K562 (cell line): ENCODE measurements around the gene TMCC2. TPM values are rescaled to one million over a fixed set of nuclear protein-coding genes. Genes with fewer than 3 reads are reported as not detected.
A peak's percentile ranks its signal among the peaks of the same experiment; 100 is the strongest.

ENCODE experiments used
- ATAC-seq: fragments of 200-7000 bp; cut with Tn5 transposase; 3 replicates; pipeline ENCODE4 v1.9.1; 2020; ENCODE audit warnings: moderate library complexity
- BruUV-seq: library from RNA; stranded (reverse); fragments of 400-500 nt; replicated peaks from 2 replicates; lab custom pipeline; 2021; lab: Mats Ljungman, UMichigan
- CTCF ChIA-PET: fragments of 300-600 bp; formaldehyde crosslinking; extraction: SDS; loops from one replicate; lab custom pipeline; 2021; ENCODE audit warnings: low intra/inter-chr PET ratio; lab: Yijun Ruan, JAX
- POLR2A ChIA-PET: fragments of 300-600, 350-650 bp; sonication (Branson Sonifier 250); formaldehyde crosslinking; extraction: SDS; loops from one replicate; lab custom pipeline; 2021; ENCODE audit warnings: antibody characterized with exemption, inconsistent platforms; lab: Yijun Ruan, JAX
- DNase-seq, 4 experiments: peaks; one replicate each; pipeline versions ENCODE4 v3.0.0 to v3.0.0-alpha.2; 2011 to 2018; ENCODE audit warnings: low spot score in 3 of 4, mixed read lengths in 3 of 4; ENCODE audit errors: extremely low read depth in 1 of 4
- FAIRE-seq: peaks from 2 replicates; lab custom pipeline; 2011; peaks lifted over from hg19 to GRCh38; lab: Jason Lieb, UNC
- H2AFZ ChIP-seq: 2 replicates; pipeline ENCODE4 v1.6.0; 2011; ENCODE audit warnings: low read depth, low read length, control low read depth, inconsistent platforms
- H3K27ac ChIP-seq: fragments of 200-600 bp; 3 replicates; pipeline ENCODE4 v1.8.0; 2011; ENCODE audit warnings: low read depth, mild to moderate bottlenecking, control low read depth, inconsistent platforms, low read length, moderate library complexity, mixed read lengths; ENCODE audit errors: extremely low read depth
- H3K27me3 ChIP-seq, 2 experiments: fragments of 300-600 bp in 1 of 2; 2 replicates in 1 of 2; 3 replicates in 1 of 2; pipeline versions ENCODE4 v1.6.0 to v1.8.0; 2011; ENCODE audit warnings: inconsistent platforms in 2 of 2, low read length in 2 of 2, mild to moderate bottlenecking in 1 of 2, mixed read lengths in 1 of 2, moderate library complexity in 1 of 2; ENCODE audit not compliant: control insufficient read depth in 2 of 2, insufficient read depth in 2 of 2
- H3K36me3 ChIP-seq: fragments of 300-600 bp; 3 replicates; pipeline ENCODE4 v1.8.0; 2011; ENCODE audit warnings: mild to moderate bottlenecking, low read length, inconsistent platforms; ENCODE audit not compliant: control insufficient read depth, insufficient read depth
- H3K4me1 ChIP-seq, 2 experiments: fragments of 200-600 bp in 1 of 2; replicated peaks in 1 of 2; 2 replicates in 1 of 2; 3 replicates in 1 of 2; pipeline versions ENCODE4 v1.5.1 to v1.8.0; 2011; ENCODE audit warnings: inconsistent platforms in 2 of 2, low read length in 2 of 2, mild to moderate bottlenecking in 1 of 2, mixed read lengths in 1 of 2, moderate library complexity in 1 of 2; ENCODE audit not compliant: control insufficient read depth in 2 of 2, insufficient read depth in 2 of 2
- H3K4me2 ChIP-seq: 2 replicates; pipeline ENCODE4 v1.6.1; 2011; ENCODE audit warnings: low read length, control low read depth, inconsistent platforms, mixed read lengths; ENCODE audit not compliant: insufficient read depth
- H3K4me3 ChIP-seq: fragments of 200-600 bp; sonication (generic), shearing (Covaris generic); 2 replicates; pipeline ENCODE4 v1.5.1; 2016; ENCODE audit warnings: control low read depth, inconsistent platforms
- H3K79me2 ChIP-seq: fragments of 200-600 bp; 3 replicates; pipeline ENCODE4 v1.8.0; 2011; ENCODE audit warnings: low read length, inconsistent platforms; ENCODE audit not compliant: control insufficient read depth, insufficient read depth
- H3K9ac ChIP-seq, 2 experiments: 2 replicates each; pipeline versions ENCODE4 v1.6.0 to v1.6.1; 2011; ENCODE audit warnings: low read depth in 2 of 2, low read length in 2 of 2, control low read depth in 1 of 2, inconsistent platforms in 1 of 2, mild to moderate bottlenecking in 1 of 2, mixed read lengths in 1 of 2; ENCODE audit not compliant: insufficient read depth in 1 of 2
- H3K9me1 ChIP-seq: one replicate; pipeline ENCODE4 v1.6.0; 2011; ENCODE audit warnings: inconsistent platforms, mild to moderate bottlenecking, low read length, moderate library complexity; ENCODE audit not compliant: control insufficient read depth, insufficient read depth
- H3K9me3 ChIP-seq: replicated peaks from 2 replicates; pipeline ENCODE4 v1.5.1; 2011; ENCODE audit warnings: low read depth, low read length, inconsistent platforms; ENCODE audit not compliant: control insufficient read depth, insufficient read depth
- H4K20me1 ChIP-seq: replicated peaks from 2 replicates; pipeline ENCODE4 v1.6.1; 2011; ENCODE audit warnings: low read length, inconsistent platforms, mixed read lengths; ENCODE audit not compliant: control insufficient read depth, insufficient read depth
- BACH1 ChIP-seq: fragments of 200-800 bp; sonication (Bioruptor generic); IDR thresholded peaks from 2 replicates; pipeline ENCODE4 v1.6.1; 2016; ENCODE audit warnings: missing genetic modification characterization, missing compliant biosample characterization
- KLF6 ChIP-seq: fragments of 250-450 bp; sonication (Bioruptor Pico); IDR thresholded peaks from 2 replicates; pipeline ENCODE4 v1.4.0; 2020; ENCODE audit warnings: mild to moderate bottlenecking, moderate library complexity, borderline replicate concordance
- MIER1 ChIP-seq: fragments of 450-650 bp; IDR thresholded peaks from 2 replicates; pipeline ENCODE4 v1.6.1; 2016; ENCODE audit warnings: antibody characterized with exemption, mild to moderate bottlenecking, low read depth
- PCBP1 ChIP-seq: fragments of 200-400 bp; formaldehyde crosslinking; IDR thresholded peaks from 2 replicates; pipeline ENCODE4 v1.6.1; 2018; ENCODE audit warnings: mild to moderate bottlenecking, low read depth, low read length; ENCODE audit not compliant: poor library complexity, severe bottlenecking
- POLR2G ChIP-seq: fragments of 200-400 bp; formaldehyde crosslinking; IDR thresholded peaks from 2 replicates; pipeline ENCODE4 v1.6.1; 2017; ENCODE audit warnings: low read depth, mild to moderate bottlenecking, antibody characterized with exemption, low read length, moderate library complexity
- POLR3G ChIP-seq: IDR thresholded peaks from 2 replicates; pipeline ENCODE4 v1.6.1; 2011; ENCODE audit not compliant: insufficient read length, insufficient replicate concordance; ENCODE audit errors: extremely low read depth
- SMAD2 ChIP-seq: fragments of 150-350 bp; IDR thresholded peaks from 2 replicates; pipeline ENCODE4 v1.6.1; 2014; ENCODE audit warnings: low read depth, mild to moderate bottlenecking, low read length
- ZNF764 ChIP-seq: fragments of 250-450 bp; sonication (Bioruptor Pico); IDR thresholded peaks from 2 replicates; pipeline ENCODE4 v1.4.0; 2020; ENCODE audit warnings: low read depth, mild to moderate bottlenecking, moderate library complexity
- whole genome bisulfite sequencing: fragments of 100-300 bp; shearing (Covaris generic); methylation state at CpG from one replicate; pipeline ENCODE4 v1.1.6; 2016; ENCODE audit warnings: low coverage, mixed read lengths; ENCODE audit not compliant: insufficient coverage; ENCODE audit errors: missing lambda C conversion rate; 5-methylcytosine and 5-hydroxymethylcytosine counted together
- in situ Hi-C: fragments of 300-500 bp; cut with MboI; formaldehyde crosslinking; loops from 4 replicates; pipeline ENCODE4 v1.15.0; 2018; ENCODE audit warnings: inconsistent platforms, mixed read lengths
- intact Hi-C: fragments of 100-400 bp; cut with micrococcal nuclease; formaldehyde crosslinking; loops from 2 replicates; pipeline ENCODE4 v1.14.2; 2022
- polyA plus RNA-seq, 8 experiments: library from polyadenylated mRNA; depleted of rRNA in 4 of 8; stranded (reverse) in 5 of 8; unstranded in 3 of 8; fragments of >200 nt; fragmentation: Nextera tagmentation in 2 of 8; fragmentation: Illumina TruSeq in 1 of 8; extraction: Ambion mirVana in 2 of 8; extraction: Trizol in 1 of 8; gene quantifications; 2 replicates each; pipeline versions ENCODE4 v1.2.1 to v1.2.3, GENCODE V29; 2011 to 2014; ENCODE audit warnings: inconsistent platforms in 1 of 8, missing spikeins in 1 of 8
- total RNA-seq, 7 experiments: library from RNA; depleted of rRNA in 6 of 7; stranded (reverse); fragments of >200 nt in 6 of 7; fragmentation: Illumina TruSeq in 2 of 7; extraction: Trizol in 2 of 7; gene quantifications; 2 replicates each; pipeline versions ENCODE4 v1.2.1 to v1.2.3, GENCODE V29; 2011 to 2021; ENCODE audit warnings: low replicate concordance in 1 of 7
- TF ChIP-seq, protein P1 (sequence below), 2 experiments: fragments of 450-650 bp; formaldehyde crosslinking in 1 of 2; IDR thresholded peaks; 2 replicates each; pipeline versions ENCODE4 v1.4.0 to v1.6.1; 2014 to 2020; ENCODE audit warnings: mild to moderate bottlenecking in 2 of 2, borderline replicate concordance in 1 of 2, low read depth in 1 of 2
- TF ChIP-seq, protein P2 (sequence below): sonication (generic); formaldehyde crosslinking; IDR thresholded peaks from 2 replicates; pipeline ENCODE4 v1.8.1; 2023; ENCODE audit warnings: mild to moderate bottlenecking, missing genetic modification reagents

TMCC2 gene
- total and polyA plus RNA-seq, 9 of the 15 experiments (the other 6 are each of a cell fraction or from before 2014, with no cell fraction given), result 0.06 to 1.8 (median 0.98) TPM

DNA sequence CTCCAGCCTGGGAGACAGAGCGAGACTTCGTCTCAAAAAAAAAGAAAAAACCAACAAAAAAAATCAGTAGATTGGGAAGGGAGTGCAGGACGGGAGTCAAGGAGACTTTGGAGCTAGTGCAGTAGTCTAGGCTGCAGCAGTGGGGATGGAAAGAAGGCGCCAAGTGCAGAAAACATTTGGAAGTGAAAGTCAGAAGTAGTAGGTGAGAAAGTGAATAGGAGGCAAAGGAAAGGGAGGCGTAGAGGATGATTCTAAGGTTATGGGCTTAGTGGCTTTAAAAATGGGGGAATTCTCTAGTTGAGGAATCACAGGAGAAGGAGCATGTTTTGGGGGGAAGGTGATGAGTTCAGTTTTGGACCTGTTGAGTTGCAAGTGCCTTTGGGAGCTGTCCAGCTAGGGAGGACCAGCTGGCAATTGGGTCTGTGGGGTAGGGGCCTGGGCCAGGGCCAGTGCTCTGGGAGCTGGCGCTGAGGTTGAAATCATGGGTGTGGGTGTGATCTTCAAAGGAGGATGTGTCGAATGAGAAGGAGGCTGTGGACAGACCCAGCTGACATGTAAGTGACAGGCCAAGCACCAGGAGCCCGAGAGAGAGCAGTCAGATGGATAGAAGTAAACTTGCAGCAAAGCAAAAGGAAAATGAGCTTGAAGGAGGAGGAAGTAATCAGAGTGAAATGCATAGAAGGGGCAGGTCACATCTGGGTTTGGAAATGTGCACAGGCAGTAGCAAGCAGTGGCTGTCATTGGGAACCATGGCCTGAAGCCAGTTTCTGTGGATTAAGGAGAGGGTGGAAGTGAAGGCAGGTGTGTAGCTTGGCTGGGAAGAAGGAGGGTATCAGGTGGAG lies 15.8 kb downstream of the TMCC2 start:
- peaks cover 15 to 16% of the 10 kb centered on the region in 2 experiments for H3K4me1 ChIP-seq
- no peaks in the 10 kb centered on the region for H3K36me3 ChIP-seq
- ChIA-PET CTCF (interaction anchor here (0.6 kb wide), 1 partner anchor 828 kb away, joined by 3 read pairs; no protein-coding TSS in a partner anchor), POLR2A (interaction anchor here (0.5 to 3.6 kb wide), 8 partner anchors 11 to 255 kb away, joined by 3 to 21 read pairs (median 4); partner anchors contain the start of gene TMCC2)
- no peak overlapping the region for H3K4me2 ChIP-seq
- FAIRE-seq, result no peak
- no peaks in the 10 kb centered on the region for H3K9me3 ChIP-seq
- intact Hi-C loops, result no loop called here
- no peak overlapping the region for H2AFZ ChIP-seq
- WGBS, result 30% methylated on average over 8 of the region's 8 CpGs
- peaks cover 0 to 22% of the 10 kb centered on the region in 2 experiments; a peak in 2 of 5 replicates for H3K27me3 ChIP-seq
- no peaks in the 10 kb centered on the region for H3K79me2 ChIP-seq
- no TSS peak for BruUV-seq
- H3K9me1 ChIP-seq, result no peaks in the 10 kb centered on the region
- H3K4me3 ChIP-seq, result no peak overlapping the region
- H3K27ac ChIP-seq, result no peak overlapping the region
- in situ Hi-C loops, result no loop called here
- H3K9ac ChIP-seq, result no peak overlapping the region
- no peak for DNase-seq
- no peaks in the 10 kb centered on the region for H4K20me1 ChIP-seq
- no peak for ATAC-seq
- TF ChIP-seq KLF6 (CRISPR knock-in tag), result no peak
- no peak for TF ChIP-seq POLR2G
- no peak for TF ChIP-seq POLR3G
- no peak for TF ChIP-seq ZNF764 (CRISPR knock-in tag)
- TF ChIP-seq, protein P1, sequence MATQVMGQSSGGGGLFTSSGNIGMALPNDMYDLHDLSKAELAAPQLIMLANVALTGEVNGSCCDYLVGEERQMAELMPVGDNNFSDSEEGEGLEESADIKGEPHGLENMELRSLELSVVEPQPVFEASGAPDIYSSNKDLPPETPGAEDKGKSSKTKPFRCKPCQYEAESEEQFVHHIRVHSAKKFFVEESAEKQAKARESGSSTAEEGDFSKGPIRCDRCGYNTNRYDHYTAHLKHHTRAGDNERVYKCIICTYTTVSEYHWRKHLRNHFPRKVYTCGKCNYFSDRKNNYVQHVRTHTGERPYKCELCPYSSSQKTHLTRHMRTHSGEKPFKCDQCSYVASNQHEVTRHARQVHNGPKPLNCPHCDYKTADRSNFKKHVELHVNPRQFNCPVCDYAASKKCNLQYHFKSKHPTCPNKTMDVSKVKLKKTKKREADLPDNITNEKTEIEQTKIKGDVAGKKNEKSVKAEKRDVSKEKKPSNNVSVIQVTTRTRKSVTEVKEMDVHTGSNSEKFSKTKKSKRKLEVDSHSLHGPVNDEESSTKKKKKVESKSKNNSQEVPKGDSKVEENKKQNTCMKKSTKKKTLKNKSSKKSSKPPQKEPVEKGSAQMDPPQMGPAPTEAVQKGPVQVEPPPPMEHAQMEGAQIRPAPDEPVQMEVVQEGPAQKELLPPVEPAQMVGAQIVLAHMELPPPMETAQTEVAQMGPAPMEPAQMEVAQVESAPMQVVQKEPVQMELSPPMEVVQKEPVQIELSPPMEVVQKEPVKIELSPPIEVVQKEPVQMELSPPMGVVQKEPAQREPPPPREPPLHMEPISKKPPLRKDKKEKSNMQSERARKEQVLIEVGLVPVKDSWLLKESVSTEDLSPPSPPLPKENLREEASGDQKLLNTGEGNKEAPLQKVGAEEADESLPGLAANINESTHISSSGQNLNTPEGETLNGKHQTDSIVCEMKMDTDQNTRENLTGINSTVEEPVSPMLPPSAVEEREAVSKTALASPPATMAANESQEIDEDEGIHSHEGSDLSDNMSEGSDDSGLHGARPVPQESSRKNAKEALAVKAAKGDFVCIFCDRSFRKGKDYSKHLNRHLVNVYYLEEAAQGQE (IDR thresholded peaks at IDR 0.05; ENCODE audit: borderline replicate concordance), result peak; percentile 63
- TF ChIP-seq, protein P1 (CRISPR knock-in tag; IDR thresholded peaks at IDR 0.05; ENCODE audit: low read depth), result no peak
- TF ChIP-seq BACH1 (tag), result no peak
- TF ChIP-seq PCBP1, result no peak
- 0 out of 2 replicates have a peak, but pooled peaks have one; percentile 70 for TF ChIP-seq MIER1
- no peak for TF ChIP-seq SMAD2
- TF ChIP-seq, protein P2, sequence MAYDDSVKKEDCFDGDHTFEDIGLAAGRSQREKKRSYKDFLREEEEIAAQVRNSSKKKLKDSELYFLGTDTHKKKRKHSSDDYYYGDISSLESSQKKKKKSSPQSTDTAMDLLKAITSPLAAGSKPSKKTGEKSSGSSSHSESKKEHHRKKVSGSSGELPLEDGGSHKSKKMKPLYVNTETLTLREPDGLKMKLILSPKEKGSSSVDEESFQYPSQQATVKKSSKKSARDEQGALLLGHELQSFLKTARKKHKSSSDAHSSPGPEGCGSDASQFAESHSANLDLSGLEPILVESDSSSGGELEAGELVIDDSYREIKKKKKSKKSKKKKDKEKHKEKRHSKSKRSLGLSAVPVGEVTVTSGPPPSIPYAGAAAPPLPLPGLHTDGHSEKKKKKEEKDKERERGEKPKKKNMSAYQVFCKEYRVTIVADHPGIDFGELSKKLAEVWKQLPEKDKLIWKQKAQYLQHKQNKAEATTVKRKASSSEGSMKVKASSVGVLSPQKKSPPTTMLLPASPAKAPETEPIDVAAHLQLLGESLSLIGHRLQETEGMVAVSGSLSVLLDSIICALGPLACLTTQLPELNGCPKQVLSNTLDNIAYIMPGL, result no peak
